ELF-1 (cell line): ENCODE measurements around the gene BCOR.
A peak's percentile ranks its signal among the peaks of the same experiment; 100 is the strongest.

ENCODE experiments used
- DNase-seq: peaks from one replicate; pipeline ENCODE4 v3.0.0-alpha.2; 2016; ENCODE audit warnings: low read depth, low spot score

The BCOR gene

DNA sequence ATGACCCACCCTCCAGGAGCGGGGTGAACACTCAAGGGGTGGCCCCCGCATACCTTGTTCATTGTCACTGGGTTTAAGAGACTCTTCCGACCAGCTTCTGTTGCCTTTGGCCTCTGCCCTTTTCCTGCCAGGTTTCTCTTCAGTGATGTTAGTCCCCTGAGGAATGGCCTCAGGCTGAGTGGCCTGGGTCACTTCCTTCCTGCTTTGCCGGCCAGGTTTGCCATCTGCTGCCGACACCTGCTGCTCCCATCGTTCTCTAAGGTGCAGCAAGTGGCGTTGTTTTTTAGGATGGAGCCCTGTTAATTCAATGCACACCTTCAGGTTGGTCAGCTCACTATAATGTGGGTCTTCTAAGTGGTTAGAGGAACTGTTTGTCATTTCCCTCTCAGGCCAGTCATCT is 34.2 kb downstream of the BCOR start:
- peak; percentile 19 for DNase-seq

- peak; percentile 46 for DNase-seq
These were observed 35.1 kb downstream of the BCOR start for GRCh38 chrX:40062525-40063155.

- DNase-seq: peak; percentile 34
These were observed 35.8 kb downstream of the BCOR start for GRCh38 chrX:40061871-40062524.

DNA sequence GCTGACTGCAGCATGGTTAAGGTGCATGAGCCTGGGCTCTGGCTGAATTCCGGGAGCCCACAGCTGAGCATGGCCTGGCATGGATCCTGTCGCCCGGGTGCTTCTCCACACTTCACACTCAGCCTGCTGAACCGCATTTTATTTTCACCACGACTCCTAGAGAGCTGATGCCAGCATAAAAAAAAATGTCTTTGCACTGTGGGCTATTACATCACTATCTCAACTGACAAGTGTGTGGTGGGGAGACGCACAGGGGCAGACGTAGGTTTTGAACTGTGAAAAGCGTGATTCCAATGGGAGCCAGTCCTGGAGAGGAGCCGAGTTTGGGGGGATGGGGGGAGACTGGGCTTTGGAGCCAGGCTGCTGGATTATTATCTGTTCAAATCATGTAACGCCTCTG is 36.8 kb downstream of the BCOR start:
- no peak for DNase-seq

DNA sequence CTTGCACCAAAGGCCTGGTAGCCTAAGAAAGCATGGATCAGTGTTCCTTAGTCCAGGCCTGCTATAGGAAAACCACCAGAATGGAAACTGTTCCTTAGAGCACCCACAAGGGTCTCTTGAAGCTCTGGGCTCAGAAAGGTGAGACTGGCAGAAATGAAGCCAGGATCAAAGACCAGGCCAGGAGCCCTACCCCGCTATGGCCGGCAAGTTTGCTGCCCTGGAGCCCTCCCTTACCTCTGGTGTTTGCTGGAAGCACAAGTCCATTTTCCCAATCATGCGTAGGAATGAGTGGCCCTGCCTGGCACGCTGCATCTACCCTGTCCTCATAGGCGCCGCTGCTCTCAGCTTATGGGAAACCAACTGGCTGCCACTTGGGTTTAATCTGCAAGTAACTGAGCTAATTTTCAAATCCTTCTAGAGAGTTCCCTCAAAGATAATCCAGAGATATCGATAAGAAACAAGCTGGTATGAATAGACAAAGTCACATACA is 37.4 kb downstream of the BCOR start:
- no peak for DNase-seq

DNA sequence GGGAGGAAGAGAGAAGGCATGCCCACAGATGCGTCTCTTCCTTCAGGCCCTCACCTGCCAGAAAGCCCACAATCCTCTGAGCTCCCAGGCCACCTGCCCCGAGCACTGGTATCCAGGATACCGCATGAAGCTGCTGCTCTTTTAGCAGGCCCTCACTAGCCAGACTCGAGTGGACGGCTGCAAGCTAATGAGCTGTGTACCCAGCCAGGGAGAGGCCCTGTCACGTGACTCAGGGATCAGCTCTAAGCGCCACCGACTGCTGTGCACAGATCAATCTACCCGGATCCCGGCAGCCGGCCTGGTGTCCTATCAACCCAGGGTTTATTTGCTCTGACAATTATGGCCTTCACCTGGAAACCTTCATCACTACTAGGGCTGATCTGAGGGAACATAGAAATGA is 39.0 kb downstream of the BCOR start:
- no peak for DNase-seq

DNA sequence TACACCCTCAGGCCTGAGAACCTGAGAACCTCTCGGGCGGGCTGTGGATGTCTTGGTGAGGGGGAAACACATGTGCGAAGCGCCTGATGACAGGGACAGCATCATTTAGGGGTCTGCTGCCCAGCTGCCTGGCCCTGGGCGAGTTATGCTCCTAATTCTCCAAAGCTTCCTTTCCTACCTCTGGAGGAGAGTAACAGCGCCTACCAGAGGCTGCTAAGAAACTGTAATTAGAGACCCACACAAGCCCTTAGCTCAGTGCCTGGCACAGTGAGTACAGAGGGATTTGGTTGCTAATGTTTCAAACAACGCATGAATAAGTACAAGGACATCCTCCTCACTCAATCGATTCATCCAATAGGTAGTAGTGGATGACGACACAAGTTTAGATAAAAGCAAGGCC is 40.4 kb downstream of the BCOR start:
- no peak for DNase-seq

GRCh38 chrX:40056420-40056819 is 41.3 kb downstream of the BCOR start:
- no peak for DNase-seq

GRCh38 chrX:40055495-40055894 is 42.3 kb downstream of the BCOR start:
- no peak for DNase-seq

GRCh38 chrX:40054793-40055192 is 43.0 kb downstream of the BCOR start:
- DNase-seq: no peak

DNA sequence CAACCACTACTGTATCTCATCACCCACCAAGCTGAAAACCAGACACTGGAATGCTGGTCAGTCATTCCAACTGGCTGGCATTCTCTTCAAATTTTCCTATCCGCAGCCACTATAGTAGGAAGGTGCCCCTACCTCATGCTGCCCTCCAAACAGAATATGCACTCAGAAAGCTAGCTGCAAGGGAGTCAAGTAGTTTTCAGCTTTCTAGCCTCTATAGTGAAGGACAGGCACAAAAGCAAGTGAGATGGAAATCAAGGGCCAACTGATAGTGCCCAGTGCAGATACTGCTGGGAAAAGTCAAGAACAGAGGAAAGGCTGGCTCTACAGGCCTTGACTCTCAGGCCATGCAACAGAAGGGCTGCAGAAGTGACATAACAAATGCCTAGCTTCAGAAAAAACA is 47.2 kb downstream of the BCOR start:
- DNase-seq: no peak

- no peak for DNase-seq
These were observed 48.6 kb downstream of the BCOR start for GRCh38 chrX:40049084-40049641.

DNA sequence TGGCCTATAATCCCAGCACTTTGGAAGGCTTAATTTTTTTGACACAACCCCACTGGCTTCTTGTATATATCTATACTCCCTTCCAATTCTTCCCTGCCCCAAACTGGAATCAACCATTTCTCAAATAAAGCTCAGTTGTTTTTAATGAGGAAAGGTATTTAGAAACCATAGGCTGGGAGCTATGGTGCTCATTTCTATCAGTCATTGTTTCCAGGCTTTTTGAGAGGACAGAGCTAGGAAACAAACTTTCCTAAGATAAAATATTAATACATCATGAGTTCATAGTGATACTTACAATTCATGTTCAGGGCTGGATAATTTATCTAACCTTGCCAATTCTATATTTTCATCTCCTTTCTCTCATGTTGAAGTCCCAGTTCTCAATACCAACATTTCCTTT is 50.3 kb downstream of the BCOR start:
- no peak for DNase-seq

DNA sequence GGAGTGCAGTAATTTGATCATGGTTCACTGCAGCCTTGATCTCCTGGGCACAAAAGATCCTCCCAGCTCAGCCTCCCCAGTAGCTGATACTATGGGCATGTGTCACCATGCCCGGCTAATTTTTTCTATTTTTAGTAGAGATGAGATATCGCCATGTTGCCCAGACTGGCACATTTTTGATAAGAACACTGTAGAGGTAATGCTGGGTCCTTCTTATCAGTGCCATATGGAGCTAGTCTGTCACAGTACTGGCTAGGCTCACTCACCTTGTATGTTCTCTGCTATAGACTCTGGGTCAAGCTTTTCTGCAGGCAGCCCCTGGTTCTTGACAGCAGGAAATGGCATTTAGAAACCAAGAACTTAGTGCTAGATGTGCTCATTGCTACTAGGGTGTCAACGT is 53.9 kb downstream of the BCOR start:
- no peak for DNase-seq

DNA sequence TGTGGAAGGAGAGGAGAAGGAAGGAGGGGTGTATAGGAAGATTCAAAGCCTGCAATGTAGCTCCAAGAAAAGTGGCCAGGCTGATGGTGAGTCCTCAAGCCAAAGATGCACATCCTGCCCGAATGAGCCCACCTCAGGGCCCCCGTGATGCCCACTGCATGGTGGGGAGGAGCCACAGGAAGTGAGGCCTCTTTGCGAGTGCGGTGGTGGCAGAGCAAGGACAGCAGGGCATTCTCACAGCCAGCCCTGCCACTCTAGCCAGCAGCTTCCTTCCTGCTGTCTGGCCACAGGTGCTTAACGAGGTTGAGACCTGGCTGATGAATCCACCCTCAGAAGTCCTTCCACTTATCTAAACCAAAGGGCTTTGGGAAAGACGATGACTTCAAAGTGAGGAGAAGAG is 55.8 kb downstream of the BCOR start:
- no peak for DNase-seq

GRCh38 chrX:40040686-40041461 is 56.9 kb downstream of the BCOR start:
- no peak for DNase-seq

GRCh38 chrX:40039887-40040286 is 57.9 kb downstream of the BCOR start:
- DNase-seq: no peak

DNA sequence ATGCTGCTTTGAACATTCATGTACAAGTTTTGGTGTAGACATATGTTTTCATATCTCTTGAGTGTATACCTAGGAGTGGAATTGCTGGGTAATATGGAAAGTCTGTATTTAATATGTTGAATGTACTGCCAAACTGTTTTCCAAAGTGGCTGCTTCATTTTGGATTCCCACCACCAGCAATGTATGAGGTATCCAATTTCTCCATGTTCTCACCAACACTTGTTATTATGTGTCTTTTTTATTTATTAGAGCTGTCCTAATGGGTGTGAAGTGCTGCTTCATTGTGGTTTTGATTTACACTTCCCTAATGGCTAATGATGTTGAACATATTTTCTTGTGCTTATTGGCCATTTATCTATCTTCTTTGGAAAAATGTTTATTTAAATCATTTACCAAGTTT is 60.4 kb downstream of the BCOR start:
- no peak for DNase-seq

DNA sequence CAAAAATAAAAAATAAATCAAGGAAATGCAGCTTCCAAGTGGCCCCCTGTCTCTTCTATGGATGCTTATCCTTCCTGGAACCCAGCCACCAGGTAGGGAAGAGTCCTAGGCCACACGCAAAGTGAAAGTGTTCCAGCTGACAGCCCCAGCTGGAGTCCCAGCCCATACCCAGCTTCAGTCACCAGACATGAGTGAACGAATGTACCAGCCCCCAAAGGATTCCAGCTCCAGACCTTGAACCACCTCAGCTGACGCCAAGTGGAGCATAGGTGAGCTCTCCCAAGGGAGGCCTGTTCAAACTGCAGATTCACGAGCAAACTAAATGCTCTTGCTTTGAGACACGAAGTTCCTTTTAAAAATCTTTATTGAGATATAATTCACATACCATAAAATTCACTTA is 62.0 kb downstream of the BCOR start:
- no peak for DNase-seq

DNA sequence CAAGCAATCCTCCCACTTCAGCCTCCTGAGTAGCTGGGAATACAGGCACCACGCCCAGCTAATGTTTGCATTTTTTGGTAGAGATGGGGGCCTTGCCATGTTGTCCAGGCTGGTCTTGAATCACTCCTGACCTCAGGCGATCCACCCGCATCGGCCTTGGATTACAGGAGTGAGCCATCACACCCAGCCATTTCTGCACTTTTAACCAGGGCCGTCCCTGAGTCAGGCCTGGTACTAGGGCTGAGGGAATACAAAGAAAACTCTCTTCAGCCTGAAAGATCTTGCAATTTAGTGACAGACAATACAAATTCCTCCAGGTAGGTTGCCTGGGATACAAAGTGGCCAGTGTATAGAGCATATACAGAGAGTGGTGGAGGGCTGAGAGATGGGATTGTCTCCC is 65.8 kb downstream of the BCOR start:
- peak; percentile 39 for DNase-seq

- no peak for DNase-seq
These were observed 67.6 kb downstream of the BCOR start for GRCh38 chrX:40030205-40030604.

DNA sequence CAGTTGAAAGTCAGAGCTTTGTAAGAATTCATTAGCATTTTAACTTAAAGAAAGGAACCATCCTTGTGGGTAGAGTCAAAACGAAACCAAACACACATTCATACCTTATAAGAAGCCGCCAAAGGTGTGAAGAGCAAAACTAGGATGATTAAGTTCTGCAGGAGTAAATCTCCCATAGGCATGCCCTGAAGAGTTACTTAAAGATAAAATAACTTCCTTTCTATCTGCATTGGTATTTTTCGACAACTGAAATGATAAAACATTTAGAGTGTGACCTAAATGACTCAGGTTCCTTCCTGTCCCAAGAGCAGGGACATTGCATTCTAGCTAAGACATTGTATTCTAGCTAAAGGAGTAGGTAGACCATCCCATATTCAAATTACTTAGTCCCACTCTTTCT is 75.3 kb downstream of the BCOR start:
- no peak for DNase-seq

- no peak for DNase-seq
These were observed 76.1 kb downstream of the BCOR start for GRCh38 chrX:40021647-40022046.
